NCI-H1417 (cell line): ENCODE measurements around the gene HOOK1.
A peak's percentile ranks its signal among the peaks of the same experiment; 100 is the strongest.
"Not testable (repeated sequence)": the region's sequence is repeated elsewhere in the genome, so short reads cannot be mapped to it uniquely, and the experiment has no call there.

Experiments used
- DNase-seq, 3 experiments: peaks; one replicate each; lab custom pipeline; 2025; lab: John Stamatoyannopoulos, UW

Gene HOOK1

DNA sequence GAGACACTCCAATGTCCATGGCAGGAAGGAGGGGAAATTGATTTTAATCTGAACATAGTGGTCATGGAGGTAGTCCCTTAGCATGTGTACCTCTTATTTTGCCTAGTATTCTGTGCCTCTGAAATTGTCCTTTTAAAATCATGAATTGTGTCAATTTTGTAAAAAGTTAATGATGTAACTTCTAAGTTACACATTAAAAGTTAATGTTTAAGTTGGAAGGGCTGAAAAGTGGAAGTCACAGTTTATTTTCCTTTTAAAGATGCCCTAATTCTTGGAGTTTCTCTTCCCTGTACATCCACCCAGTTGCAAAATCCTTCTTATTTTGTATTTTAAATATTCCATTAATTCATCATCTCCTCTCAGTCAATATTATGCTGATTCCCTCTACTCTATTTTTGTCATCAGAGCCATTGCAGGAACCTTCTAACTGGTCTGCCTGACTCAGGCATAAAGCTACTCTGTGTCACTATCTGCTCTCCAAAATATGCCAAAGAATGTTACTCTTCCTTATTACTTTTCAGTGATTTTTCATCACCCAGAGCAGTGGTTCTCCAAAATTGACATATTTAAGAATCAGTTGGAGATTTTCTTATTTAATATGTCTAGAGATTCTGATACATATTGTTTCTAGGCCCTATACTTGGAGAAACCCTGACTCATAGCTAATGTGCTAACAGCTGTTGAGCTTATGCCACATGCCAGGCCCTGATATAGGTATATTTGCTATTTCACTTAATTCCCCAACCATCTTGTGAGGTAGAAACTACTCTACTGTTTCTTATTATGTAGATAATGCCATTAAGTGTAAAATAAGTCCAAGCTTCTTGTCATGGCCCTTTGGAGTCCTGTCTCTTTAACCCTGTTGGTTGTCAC lies 5.1 kb downstream of the HOOK1 start:
- no peak for DNase-seq

DNA sequence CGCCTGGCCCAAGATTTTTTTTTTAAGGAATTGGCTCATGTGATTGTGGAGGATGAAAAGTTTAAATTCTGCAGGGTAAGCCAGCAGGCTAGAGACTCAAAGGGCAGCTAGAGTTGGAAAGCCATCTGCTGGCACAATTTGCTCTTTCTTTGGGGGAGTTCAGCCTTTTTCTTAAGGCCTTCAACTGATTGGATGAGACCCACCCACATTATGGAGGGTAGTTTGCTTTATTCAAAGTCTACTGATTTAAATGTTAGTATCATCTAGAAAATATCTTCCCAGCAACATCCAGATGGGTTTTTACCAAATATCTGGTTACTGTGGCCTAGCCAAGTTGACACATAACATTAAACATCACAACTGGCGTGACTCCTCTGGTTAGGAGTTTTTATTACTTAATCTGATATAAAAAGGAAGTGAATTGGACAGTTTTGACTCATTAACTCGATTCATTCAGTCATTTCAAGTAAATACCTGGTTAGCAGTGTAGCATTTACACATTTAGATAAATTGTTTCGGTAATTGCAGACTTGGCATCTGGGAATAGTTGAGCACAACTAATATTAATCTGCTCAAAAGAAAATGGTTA lies 12.4 kb downstream of the HOOK1 start:
- no peak for DNase-seq

DNA sequence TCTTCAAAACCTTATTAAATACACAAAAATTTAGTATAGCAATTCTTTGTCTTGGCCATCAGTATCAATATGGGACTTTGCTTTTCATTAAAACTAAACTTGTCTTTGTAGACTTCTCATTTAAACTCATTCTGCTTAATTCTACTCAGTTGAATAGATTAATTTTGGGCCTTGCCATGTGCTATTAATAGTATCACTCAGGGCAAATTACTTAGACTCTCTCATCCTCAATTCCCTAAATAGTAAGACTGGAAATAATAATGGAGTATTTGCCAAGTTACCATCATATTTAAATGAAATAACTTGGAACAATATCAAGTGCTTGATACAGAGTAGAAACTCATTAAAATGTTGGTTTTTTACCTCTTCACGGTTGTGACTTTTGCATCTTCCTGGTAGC lies 13.4 kb downstream of the HOOK1 start:
- no peak for DNase-seq

DNA sequence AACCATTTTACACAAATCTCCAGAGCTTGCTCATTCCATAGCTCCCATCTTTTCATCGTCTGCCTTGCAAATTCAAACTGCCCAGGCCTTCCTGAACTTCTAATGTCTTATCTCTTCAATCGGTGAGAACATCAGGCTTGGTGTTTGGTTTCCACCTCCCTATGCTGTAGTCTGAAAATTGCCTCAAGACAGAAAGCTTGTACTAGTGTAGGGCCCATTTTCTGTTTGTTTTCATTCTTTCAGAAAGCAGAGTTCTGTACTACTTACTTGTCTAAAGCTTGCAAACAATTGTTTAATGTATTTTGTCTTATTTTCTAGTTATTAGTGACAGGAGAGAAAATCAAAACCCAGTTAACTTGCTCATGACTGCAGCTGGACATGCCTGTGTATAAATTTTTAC lies 16.8 kb downstream of the HOOK1 start:
- DNase-seq, result no peak

DNA sequence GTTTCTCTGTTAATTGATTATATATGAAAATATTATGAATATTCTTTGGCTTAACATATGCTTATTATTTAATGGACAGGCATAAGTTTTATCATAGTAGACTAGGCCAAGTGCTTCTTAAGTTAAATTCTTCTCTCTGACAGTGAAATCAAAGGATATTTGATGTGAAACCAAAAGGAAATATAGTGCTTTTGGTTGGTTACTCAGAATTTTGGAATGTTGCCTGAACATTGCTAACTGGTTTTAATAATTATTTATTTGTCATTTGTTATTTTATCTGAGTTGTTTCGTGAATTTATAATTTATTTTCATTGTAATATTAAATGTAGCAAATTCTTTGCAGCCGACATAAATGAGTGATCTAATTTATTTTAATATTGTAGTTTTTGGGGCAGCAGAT lies 18.3 kb downstream of the HOOK1 start:
- no peak for DNase-seq

DNA sequence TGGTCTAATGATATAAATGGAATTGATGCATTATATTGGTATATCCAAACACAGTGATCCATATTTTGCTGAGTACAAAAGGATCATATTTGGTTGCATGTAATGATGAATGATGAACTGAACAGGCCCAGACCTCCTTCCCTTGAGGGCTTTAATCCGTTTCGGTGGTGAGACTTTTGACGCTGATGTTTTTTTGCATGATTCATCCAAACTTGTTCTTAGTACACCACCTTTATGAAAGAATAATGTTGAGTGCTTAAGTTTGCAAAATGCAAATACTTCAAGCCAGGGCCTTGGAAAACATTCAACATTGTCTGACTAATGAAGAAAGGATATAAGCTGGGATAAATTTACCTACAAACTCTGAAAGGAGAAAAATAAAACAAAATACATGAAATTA lies 19.2 kb downstream of the HOOK1 start:
- no peak for DNase-seq

DNA sequence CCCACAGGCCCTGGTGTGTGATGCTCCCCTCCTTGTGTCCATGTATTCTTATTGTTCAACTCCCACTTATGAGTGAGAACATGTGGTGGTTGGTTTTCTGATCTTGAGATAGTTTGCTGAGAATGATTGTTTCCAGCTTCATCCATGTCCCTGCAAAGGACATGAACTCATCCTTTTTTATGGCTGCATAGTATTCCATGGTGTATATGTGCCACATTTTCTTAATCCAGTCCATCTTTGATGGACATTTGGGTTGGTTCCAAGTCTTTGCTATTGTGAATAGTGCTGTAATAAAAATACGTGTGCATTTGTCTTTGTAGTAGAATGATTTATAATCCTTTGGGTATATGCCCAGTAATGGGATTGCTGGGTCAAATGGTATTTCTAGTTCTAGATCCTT lies 23.1 kb downstream of the HOOK1 start:
- DNase-seq, result not testable (repeated sequence)

DNA sequence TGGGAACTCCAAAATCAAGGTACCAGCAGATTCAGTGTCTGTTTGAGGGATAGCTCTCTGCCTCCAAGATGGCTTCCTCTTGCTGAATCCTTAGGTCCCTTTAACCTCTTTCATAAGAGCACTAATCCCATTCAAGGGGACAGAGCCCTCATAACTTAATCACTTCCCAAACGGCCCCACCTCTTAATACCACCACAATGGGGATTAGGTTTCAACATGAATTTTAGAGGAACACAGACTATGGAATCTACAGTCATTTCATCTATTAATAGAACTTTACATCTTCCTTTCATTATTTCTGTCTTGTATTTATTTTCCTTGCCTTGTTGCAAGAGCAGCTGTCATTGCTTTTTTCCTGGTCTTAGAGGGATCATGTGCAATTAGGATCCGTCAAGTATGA lies 30.3 kb downstream of the HOOK1 start:
- DNase-seq, result no peak

DNA sequence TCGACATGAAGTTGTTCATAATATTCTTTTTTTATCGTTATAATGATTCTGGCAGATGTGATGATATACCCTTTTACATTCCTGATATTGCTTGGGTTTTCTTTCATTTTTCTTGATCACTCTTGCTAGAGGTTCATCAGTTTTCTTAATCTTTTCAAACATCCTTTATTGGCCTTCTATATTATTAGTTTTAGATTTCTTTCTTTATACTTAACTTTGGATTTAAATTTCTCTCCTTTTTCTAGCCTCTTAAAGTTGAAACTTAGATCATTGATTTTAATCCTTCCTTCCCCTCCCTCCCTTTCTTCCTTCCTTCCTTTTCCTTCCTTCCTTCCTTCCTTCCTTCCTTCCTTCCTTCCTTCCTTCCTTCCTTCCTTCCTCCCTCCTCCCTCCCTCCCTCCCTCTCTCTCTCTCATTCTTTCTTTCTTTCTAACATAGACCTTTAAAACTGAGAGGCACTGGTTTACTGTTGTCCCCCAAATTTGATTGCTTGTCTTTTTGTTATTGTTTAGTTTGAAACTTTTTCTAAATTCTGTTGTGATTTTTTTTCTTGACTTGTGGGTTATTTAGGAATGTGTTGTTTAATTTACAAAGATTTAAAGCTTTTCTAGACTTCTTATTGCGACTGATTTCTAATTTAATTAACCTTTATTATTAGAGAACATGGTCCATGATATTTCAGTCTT lies 31.6 kb downstream of the HOOK1 start:
- no peak for DNase-seq

DNA sequence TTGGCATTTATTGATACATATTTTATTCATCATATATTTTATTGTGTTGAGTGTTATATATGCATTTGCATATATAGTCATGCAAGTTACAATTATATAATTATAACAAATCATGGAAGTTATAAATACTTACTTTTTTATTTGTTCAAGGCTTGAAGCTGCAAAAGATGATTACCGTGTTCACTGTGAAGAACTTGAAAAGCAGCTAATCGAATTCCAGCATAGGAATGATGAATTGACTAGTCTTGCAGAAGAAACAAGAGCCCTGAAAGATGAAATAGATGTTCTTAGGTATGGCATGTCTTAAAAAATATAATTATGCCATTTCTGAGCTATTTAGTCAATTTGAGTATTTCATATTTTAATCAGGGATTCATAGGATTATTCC lies 32.1 kb downstream of the HOOK1 start:
- DNase-seq, result no peak

DNA sequence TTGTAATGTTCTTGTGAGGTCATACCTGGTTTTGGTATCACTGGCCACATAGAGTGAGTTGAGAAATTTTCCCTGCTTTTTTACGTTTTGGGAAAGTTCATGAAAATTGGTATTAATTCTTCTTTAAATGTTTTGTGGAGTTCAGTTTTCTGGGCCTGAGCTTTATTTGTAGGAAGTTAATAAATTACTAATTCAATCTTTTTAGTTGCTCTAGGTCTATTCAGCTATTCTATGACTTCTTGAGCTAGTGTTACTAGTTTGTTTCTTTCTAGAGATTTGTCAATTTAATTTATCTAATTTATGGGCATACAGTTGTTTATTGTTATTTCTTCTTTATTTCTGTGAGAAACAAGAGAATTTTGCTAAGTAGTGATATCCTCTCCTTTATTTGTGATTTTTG lies 37.4 kb downstream of the HOOK1 start:
- no peak for DNase-seq

DNA sequence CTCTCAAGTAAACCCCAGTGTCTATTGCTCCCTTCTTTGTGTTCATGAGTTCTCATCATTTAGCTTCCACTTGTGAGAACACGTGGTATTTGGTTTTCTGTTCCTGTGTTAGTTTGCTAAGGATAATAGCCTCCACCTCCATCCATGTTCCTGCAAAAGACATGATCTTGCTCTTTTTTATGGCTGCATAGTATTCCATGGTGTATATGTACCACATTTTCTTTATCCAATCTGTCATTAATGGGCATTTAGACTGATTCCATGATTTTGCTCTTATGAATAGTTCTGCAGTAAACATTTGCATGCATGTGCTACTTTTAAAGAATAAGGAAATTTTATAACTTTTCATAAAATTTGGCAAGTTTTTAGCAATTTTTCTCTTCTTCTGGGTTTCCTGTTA lies 40.5 kb downstream of the HOOK1 start:
- not testable (repeated sequence) for DNase-seq

DNA sequence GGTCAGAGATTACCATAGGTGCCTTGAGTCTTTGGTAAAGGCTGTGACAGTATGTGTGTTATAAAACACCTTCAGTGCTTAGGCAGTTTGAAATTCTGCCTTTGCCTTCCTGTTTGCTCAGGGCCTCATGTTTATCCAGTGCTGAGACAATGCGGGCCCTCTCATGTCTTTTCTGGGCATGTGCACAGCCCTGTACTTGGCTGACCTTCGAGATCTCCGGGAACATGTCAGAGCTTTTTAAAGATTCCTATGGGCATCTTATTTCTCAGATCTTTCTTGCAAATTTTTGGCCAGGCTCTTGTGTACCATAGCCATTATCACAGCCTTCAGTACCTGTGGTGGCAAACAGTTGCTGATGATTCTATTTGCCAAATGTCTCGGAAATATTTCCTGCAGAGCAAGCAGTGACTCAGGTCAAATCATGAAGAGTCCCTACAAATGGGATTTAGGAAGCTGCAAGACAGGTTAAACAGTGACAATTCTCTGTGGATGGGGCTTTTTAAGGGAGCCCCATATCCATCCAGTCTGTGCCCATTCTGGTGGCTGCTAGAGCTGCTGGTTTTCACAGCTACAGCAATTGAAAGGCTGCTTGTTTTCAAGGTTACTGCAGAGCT lies 42.1 kb downstream of the HOOK1 start:
- DNase-seq, result no peak

DNA sequence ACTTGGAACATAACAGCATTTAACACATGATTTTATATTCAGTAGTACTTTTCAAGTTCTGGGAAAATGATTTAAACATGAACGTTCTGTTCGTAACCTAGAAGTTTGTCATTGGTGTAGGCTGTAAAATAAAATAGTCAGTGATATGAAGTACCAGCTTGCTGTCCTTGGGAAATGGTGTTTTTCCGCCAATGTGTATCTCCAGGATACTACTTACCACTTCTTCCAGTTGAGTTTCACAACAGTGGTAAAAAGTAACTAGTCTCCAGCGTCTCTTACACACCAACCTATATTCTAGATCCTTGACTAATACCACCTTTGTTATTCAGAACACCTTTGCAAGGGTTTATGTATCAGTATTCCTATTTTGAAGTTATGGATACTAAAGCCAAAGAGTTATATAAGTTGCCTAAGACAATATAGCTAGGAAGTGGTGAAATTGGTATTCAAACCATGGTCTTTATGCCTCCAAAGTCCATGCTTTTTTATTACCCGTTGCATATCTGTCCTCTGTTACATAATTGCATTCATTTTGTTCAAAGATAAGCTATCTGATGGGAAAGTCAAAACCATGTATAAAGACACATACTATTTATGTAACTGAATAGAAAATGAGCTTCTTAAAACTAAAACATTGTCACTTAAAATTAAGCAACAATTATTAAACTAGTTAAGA lies 43.1 kb downstream of the HOOK1 start:
- no peak for DNase-seq

DNA sequence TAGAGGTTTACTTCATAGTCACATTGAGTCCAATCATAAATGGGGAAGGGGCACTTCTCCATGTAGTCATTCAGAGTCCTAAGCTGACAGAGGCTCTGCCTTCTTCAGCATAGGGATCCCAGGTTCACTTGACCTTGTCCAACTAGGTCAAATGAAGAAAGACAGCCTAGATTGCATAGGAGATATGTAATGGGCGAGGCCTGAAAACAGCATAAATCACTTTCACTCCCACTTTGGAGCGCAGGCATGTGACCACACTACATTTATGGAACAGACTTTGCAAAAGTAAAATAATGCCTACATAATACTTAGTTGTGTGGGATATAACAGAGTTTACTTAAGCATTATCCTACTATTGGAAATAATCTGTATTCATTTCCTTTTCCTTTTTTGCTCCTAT lies 51.7 kb downstream of the HOOK1 start:
- DNase-seq, result no peak

DNA sequence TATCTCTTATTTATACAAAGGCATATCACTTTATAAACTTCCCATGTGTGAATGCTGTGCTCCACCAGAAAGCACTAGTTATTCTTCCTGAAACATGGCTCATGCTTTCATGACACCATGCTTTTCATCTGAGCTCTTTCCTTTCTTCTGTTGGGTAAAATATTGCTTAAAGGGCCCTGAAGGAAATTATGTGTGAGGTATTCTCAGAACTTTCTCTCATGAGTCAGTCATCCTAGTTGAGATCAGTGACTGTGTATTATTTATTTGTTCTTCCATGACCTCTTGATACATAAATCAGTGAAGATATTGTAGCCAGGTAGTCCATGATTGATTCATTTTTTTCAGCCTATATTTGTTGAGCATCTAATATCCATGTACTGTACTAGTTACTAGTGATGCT lies 57.0 kb downstream of the HOOK1 start:
- no peak for DNase-seq

DNA sequence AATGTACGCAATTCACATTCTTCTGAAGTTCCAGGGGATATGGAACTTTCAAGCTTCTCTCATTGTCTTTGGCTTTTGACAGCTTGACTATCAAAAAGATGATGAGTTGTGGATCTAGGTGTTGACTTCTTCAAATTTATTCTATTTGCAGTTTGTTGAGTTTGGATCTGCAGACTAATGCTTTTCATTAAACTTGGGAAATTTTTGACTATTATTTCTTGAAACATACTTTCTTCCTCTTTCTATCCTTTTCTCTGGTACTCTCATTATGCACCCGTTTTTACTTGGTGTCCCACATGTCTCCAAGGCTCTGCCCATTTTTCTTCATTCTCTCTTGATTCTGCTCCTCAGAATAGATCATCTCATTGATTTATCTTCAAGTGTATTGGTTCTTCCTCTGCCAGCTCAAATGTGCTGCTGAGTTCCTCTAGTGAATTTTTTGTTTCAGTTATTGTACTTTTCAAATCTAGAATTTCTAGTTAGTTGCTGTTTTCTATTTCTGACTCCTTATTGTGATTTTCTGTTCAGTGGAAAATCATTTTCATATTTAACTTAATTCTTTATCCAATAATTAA lies 62.4 kb downstream of the HOOK1 start:
- no peak for DNase-seq

DNA sequence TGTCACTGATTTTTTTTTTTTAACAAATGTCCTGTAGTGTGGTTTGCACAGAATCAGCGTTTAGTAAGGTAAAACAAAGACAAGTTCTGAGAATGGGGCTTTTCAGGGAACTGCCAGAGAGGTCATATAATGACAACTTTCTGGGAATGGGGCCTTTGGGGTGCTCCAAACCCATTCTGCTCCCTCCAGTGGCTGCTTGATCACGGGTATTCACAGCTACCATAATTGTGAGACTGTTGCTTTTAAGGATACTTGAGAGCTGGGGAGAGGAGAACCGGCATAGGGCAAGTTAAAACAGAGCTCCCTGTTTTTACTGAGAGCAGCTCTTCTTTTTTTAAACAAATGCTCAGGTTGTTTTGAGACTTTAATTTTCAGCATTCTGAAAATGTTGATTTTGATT lies 63.6 kb downstream of the HOOK1 start:
- no peak for DNase-seq

DNA sequence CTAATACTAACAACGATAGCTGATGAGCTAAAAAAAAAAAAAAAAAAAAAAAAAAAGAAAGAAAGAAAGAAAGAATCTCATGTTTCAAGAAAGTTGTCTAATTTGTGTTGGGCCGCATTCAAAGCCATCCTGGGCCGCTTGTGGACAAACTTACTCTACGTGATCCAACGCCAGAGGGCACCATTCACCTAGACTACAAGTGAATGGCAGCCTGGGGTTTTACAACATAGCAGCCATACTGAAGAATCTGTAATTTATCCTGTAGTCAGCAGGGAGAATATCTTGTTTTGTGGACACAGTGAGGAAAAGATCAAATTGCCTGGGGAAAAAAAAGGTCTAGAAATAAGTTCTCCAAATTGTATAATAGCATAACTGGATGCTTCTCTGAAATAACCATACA lies 64.8 kb downstream of the HOOK1 start:
- peak in 2 of 3 experiments; percentile 12 to 46 for DNase-seq

DNA sequence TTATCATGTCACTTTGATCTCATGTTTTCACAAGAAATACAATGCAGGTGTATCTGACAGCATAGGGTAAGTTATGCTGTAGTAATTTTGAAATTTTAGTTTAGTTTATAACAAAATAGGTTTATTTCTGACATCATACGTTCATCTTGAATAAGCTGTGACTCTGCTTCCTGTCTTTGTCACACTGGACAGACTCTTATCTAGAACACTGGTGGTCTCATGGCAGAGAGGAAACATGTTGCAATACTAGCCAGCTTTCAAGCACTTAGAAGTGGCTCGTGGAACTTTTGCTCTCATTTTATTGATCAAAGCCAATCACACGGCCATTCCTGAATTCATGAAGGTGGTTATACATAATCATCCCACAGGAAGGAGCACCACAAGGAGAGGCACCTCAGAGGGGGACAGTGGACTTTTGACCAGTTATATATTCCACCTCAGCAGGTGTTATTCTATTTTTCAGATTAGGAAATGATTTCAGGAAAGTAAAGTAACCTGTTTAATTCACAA lies 65.3 kb downstream of the HOOK1 start:
- DNase-seq, result no peak

DNA sequence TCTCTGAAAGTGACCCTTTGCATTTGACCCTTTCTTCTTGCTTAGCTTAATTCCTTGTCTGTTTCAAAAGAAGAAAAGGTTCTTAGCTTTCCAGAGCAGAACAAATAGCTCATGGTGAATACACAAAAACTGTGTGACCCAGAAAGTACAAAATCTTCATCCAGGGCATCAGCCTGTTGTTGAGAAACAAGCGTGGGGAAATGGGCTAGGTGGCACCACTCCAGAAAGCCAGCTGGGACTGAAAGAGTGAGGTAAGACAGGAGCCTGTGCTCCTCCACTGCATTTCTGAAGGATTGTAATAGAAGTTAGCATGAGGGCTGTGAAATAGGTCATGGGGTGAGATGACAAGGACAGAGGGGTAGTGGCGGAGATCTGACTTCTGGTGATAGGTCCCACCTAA lies 66.0 kb downstream of the HOOK1 start:
- no peak for DNase-seq
